Jurkat, Clone E6-1 (cell line): ENCODE results near the gene PCGF1.

Experiments
- DNase-seq: peaks from one replicate; pipeline ENCODE4 v3.0.0-alpha.2; 2011; ENCODE audit warnings: low read depth, low spot score
- H3K4me3 ChIP-seq: 2 replicates; pipeline ENCODE4 v1.5.1; 2011; ENCODE audit warnings: mild to moderate bottlenecking, low read length, control low read depth, moderate library complexity

The PCGF1 gene

GRCh38 chr2:74540291-74540690 is 32.8 kb upstream of the PCGF1 start:
- no peak overlapping the region for H3K4me3 ChIP-seq
- DNase-seq = no peak

- H3K4me3 ChIP-seq = no peak overlapping the region
- DNase-seq = no peak
Measured at GRCh38 chr2:74538881-74539339, 31.4 kb upstream of the PCGF1 start.

GRCh38 chr2:74537140-74537539 is 29.6 kb upstream of the PCGF1 start:
- no peak overlapping the region for H3K4me3 ChIP-seq
- DNase-seq = no peak

- no peak overlapping the region for H3K4me3 ChIP-seq
- DNase-seq = no peak
Measured at GRCh38 chr2:74536166-74536950, 28.9 kb upstream of the PCGF1 start.

GRCh38 chr2:74535440-74535965 is 28.0 kb upstream of the PCGF1 start:
- no peak for DNase-seq
- H3K4me3 ChIP-seq = no peak overlapping the region

GRCh38 chr2:74534411-74534810 is 26.9 kb upstream of the PCGF1 start:
- no peak overlapping the region for H3K4me3 ChIP-seq
- no peak for DNase-seq

GRCh38 chr2:74533464-74533863 is 26.0 kb upstream of the PCGF1 start:
- DNase-seq = no peak
- H3K4me3 ChIP-seq = no peak overlapping the region

- H3K4me3 ChIP-seq = no peak overlapping the region
- peak; percentile 60 for DNase-seq
Measured at GRCh38 chr2:74532222-74532621, 24.7 kb upstream of the PCGF1 start.

GRCh38 chr2:74531666-74532065 is 24.2 kb upstream of the PCGF1 start:
- DNase-seq = no peak
- H3K4me3 ChIP-seq = no peak overlapping the region

GRCh38 chr2:74530239-74531187 is 23.0 kb upstream of the PCGF1 start:
- peak overlapping the region; percentile 99 for H3K4me3 ChIP-seq
- no peak for DNase-seq

GRCh38 chr2:74529357-74530238 is 22.1 kb upstream of the PCGF1 start, which contains the start of the genes AUP1 and HTRA2:
AUP1 (minus strand) TSS chr2:74529706; CDS start chr2:74529629, 77 bp downstream.
HTRA2 (plus strand) TSS chr2:74529933; CDS start chr2:74530007, 74 bp downstream.
- H3K4me3 ChIP-seq = peak within 1 kb of the TSS; percentile 99
- DNase-seq = peak; percentile 74

GRCh38 chr2:74528600-74529356 is 21.3 kb upstream of the PCGF1 start:
- DNase-seq = no peak
- H3K4me3 ChIP-seq = peak overlapping the region; percentile 99

GRCh38 chr2:74527741-74528140 is 20.2 kb upstream of the PCGF1 start:
- peak overlapping the region; percentile 99 for H3K4me3 ChIP-seq
- DNase-seq = no peak

GRCh38 chr2:74526649-74527230 is 19.2 kb upstream of the PCGF1 start:
- H3K4me3 ChIP-seq = no peak overlapping the region
- DNase-seq = no peak

GRCh38 chr2:74525717-74526648 is 18.5 kb upstream of the PCGF1 start, which contains the start of gene DQX1:
DQX1 (minus strand) TSS chr2:74526231; CDS start chr2:74525729, 502 bp downstream.
- H3K4me3 ChIP-seq = no peak within 1 kb of the TSS
- peak; percentile 36 for DNase-seq

- H3K4me3 ChIP-seq = no peak overlapping the region
- no peak for DNase-seq
Measured at GRCh38 chr2:74524955-74525716, 17.6 kb upstream of the PCGF1 start.
